PC-3 (cell line): ENCODE measurements around the gene CTNNA2. TPM values are rescaled to one million over a fixed set of nuclear protein-coding genes. Genes with fewer than 3 reads are reported as not detected.

ENCODE experiments used
- ATAC-seq: fragments of 200-7000 bp; cut with Tn5 transposase; 2 replicates; pipeline ENCODE4 v1.9.1; 2020; ENCODE audit warnings: mild to moderate bottlenecking, moderate library complexity
- BruUV-seq: library from RNA; stranded (reverse); fragments of 400-500 nt; replicated peaks from 2 replicates; lab custom pipeline; 2021; lab: Mats Ljungman, UMichigan
- CTCF ChIA-PET: fragments of 300-600 bp; sonication (Branson Sonifier 250); formaldehyde crosslinking; loops from one replicate; lab custom pipeline; 2022; ENCODE audit warnings: antibody characterized with exemption; lab: Charles Lee
- POLR2A ChIA-PET: fragments of 300-600 bp; sonication (Branson Sonifier 250); formaldehyde crosslinking; loops from one replicate; lab custom pipeline; 2022; ENCODE audit warnings: antibody characterized with exemption; ENCODE audit not compliant: unreplicated experiment; lab: Charles Lee
- DNase-seq: peaks from one replicate; pipeline ENCODE4 v3.0.0-alpha.2; 2015
- H2AFZ ChIP-seq: fragments of 300-600 bp; sonication (generic); 2 replicates; pipeline ENCODE4 v1.6.0; 2016; ENCODE audit warnings: antibody characterized with exemption, low read length
- H3F3A ChIP-seq: fragments of 300-600 bp; sonication (generic); one replicate; pipeline ENCODE4 v1.6.0; 2017; ENCODE audit warnings: antibody characterized with exemption, low read length, control low read depth, mild to moderate bottlenecking; ENCODE audit not compliant: unreplicated experiment
- H3K27ac ChIP-seq: fragments of 300-600 bp; sonication (generic); 2 replicates; pipeline ENCODE4 v1.5.1; 2016; ENCODE audit warnings: mild to moderate bottlenecking, low read length
- H3K27me3 ChIP-seq: fragments of 300-600 bp; sonication (generic); 2 replicates; pipeline ENCODE4 v1.6.1; 2016; ENCODE audit warnings: low read length, mixed read lengths
- H3K36me3 ChIP-seq: fragments of 300-600 bp; sonication (generic); 2 replicates; pipeline ENCODE4 v1.6.1; 2016; ENCODE audit warnings: low read depth, mixed run types, low read length, mixed read lengths
- H3K4me1 ChIP-seq: fragments of 300-600 bp; sonication (generic); 2 replicates; pipeline ENCODE4 v1.5.1; 2016; ENCODE audit warnings: low read length; ENCODE audit not compliant: insufficient read depth
- H3K4me2 ChIP-seq: fragments of 300-600 bp; sonication (generic); 2 replicates; pipeline ENCODE4 v1.6.0; 2016; ENCODE audit warnings: low read length
- H3K4me3 ChIP-seq: fragments of 300-600 bp; sonication (generic); 2 replicates; pipeline ENCODE4 v1.5.1; 2016; ENCODE audit warnings: mild to moderate bottlenecking, low read length, mixed read lengths
- H3K79me2 ChIP-seq: fragments of 300-600 bp; sonication (generic); 2 replicates; pipeline ENCODE4 v1.6.1; 2017; ENCODE audit warnings: low read length, mixed read lengths
- H3K9ac ChIP-seq: fragments of 300-600 bp; sonication (generic); 2 replicates; pipeline ENCODE4 v1.6.0; 2016; ENCODE audit warnings: mild to moderate bottlenecking, low read length
- H3K9me2 ChIP-seq: fragments of 300-600 bp; sonication (generic); replicated peaks from 2 replicates; pipeline ENCODE4 v1.6.1; 2016; ENCODE audit warnings: mixed run types, low read length, mixed read lengths
- H3K9me3 ChIP-seq: fragments of 300-600 bp; sonication (generic); 2 replicates; pipeline ENCODE4 v1.6.1; 2016; ENCODE audit warnings: low read length, mixed read lengths
- H4K20me1 ChIP-seq: fragments of 300-600 bp; sonication (generic); 2 replicates; pipeline ENCODE4 v1.6.1; 2016; ENCODE audit warnings: low read length, mixed read lengths
- EZH2 ChIP-seq: fragments of 300-600 bp; sonication (generic); IDR thresholded peaks from one replicate; pipeline ENCODE4 v1.6.1; 2017; ENCODE audit warnings: antibody characterized with exemption, mild to moderate bottlenecking, low read length; ENCODE audit not compliant: unreplicated experiment
- EZH2phosphoT487 ChIP-seq: fragments of 300-600 bp; sonication (generic); IDR thresholded peaks from 2 replicates; pipeline ENCODE4 v1.6.1; 2018; ENCODE audit warnings: mild to moderate bottlenecking, antibody characterized with exemption, low read length, borderline replicate concordance
- intact Hi-C: fragments of 100-400 bp; cut with micrococcal nuclease; formaldehyde crosslinking; loops from 2 replicates; pipeline ENCODE4 v1.9.0; 2023
- total RNA-seq: library from RNA; depleted of rRNA; stranded (reverse); fragments of >200 nt; gene quantifications from 2 replicates; pipeline ENCODE4 v1.2.3, GENCODE V29; 2014
- TF ChIP-seq, protein P1 (sequence below): fragments of 300-600 bp; sonication (generic); conservative IDR thresholded peaks from 2 replicates; pipeline ENCODE4 v1.5.1; 2017; ENCODE audit warnings: antibody characterized with exemption, low read depth, mild to moderate bottlenecking, low read length

Gene CTNNA2
- total RNA-seq, 1 experiment from 2014 or later: not detected

DNA sequence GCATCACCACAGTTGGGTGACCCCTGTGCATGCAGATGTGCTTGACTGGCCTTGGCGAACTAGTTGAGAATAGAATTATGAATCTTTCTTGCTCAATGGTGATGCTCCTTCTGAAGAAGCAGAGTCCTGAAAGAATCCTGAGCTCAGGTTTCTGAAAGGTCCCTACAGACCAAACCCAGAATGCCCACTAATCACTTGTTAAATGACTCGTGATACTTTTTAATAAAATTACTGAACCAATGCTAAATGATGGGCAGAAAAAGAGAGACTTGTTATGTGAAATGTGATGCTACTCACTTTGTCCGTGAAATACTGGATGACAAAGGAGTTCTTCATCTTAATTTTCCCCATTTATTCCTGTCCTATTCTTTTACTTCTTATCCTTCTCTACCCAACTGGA is 1055.2 kb downstream of the CTNNA2 start:
- intact Hi-C loops: no loop called here
- no peaks in the 10 kb centered on the region for H3F3A ChIP-seq
- H3K4me1 ChIP-seq: no peaks in the 10 kb centered on the region
- H3K79me2 ChIP-seq: no peaks in the 10 kb centered on the region
- no peak for ATAC-seq
- no peak overlapping the region for H3K4me3 ChIP-seq
- no peaks in the 10 kb centered on the region for H4K20me1 ChIP-seq
- no peak overlapping the region for H3K4me2 ChIP-seq
- no peak for DNase-seq
- POLR2A ChIA-PET: no interaction called here
- H3K9me3 ChIP-seq: no peaks in the 10 kb centered on the region
- H3K27me3 ChIP-seq: 0 out of 2 replicates have a peak, but pooled peaks cover 7% of the 10 kb centered on the region
- TF ChIP-seq EZH2 (no peak), EZH2phosphoT487 (no peak)
- TF ChIP-seq, protein P1, sequence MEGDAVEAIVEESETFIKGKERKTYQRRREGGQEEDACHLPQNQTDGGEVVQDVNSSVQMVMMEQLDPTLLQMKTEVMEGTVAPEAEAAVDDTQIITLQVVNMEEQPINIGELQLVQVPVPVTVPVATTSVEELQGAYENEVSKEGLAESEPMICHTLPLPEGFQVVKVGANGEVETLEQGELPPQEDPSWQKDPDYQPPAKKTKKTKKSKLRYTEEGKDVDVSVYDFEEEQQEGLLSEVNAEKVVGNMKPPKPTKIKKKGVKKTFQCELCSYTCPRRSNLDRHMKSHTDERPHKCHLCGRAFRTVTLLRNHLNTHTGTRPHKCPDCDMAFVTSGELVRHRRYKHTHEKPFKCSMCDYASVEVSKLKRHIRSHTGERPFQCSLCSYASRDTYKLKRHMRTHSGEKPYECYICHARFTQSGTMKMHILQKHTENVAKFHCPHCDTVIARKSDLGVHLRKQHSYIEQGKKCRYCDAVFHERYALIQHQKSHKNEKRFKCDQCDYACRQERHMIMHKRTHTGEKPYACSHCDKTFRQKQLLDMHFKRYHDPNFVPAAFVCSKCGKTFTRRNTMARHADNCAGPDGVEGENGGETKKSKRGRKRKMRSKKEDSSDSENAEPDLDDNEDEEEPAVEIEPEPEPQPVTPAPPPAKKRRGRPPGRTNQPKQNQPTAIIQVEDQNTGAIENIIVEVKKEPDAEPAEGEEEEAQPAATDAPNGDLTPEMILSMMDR: no peak
- BruUV-seq: no TSS peak
- H3K27ac ChIP-seq: no peak overlapping the region
- CTCF ChIA-PET: no interaction called here
- H2AFZ ChIP-seq: no peak overlapping the region
- no peak overlapping the region for H3K9ac ChIP-seq
- H3K9me2 ChIP-seq: no peaks in the 10 kb centered on the region
- no peaks in the 10 kb centered on the region for H3K36me3 ChIP-seq

DNA sequence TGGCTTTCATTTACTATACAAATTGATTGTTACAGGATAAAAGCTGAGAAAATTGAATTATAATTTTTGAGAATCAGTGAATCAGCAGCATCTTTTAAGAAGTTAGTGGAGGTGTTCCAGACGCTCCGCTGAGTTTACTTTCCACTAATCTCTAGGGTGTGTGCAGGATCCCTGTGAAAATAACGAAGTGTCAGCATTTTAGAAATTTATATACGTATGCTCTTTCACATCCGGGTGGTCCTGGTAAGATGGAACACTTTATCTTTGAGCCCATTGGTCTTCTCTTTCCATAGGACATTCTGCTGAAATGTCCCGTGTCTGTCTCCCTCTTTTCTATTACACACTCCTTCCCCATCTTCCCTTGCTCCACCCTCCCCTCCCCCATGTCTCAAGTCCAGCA is 1060.3 kb downstream of the CTNNA2 start:
- Histone ChIP-seq H3K27ac (no peak overlapping the region), H3K9me2 (no peaks in the 10 kb centered on the region), H3K9ac (no peak overlapping the region), H3K36me3 (no peaks in the 10 kb centered on the region), H3K27me3 (0 out of 2 replicates have a peak, but pooled peaks cover 3% of the 10 kb centered on the region), H2AFZ (no peak overlapping the region), H3K4me3 (no peak overlapping the region), H3K79me2 (no peaks in the 10 kb centered on the region), H3K4me2 (no peak overlapping the region), H3F3A (no peaks in the 10 kb centered on the region), H3K9me3 (no peaks in the 10 kb centered on the region), H4K20me1 (no peaks in the 10 kb centered on the region), H3K4me1 (no peaks in the 10 kb centered on the region)
- ChIA-PET CTCF (no interaction called here), POLR2A (no interaction called here)
- TF ChIP-seq, protein P1: no peak
- no peak for TF ChIP-seq EZH2phosphoT487
- TF ChIP-seq EZH2: no peak
- intact Hi-C loops: no loop called here
- ATAC-seq (no peak), DNase-seq (no peak)
- BruUV-seq: no TSS peak

DNA sequence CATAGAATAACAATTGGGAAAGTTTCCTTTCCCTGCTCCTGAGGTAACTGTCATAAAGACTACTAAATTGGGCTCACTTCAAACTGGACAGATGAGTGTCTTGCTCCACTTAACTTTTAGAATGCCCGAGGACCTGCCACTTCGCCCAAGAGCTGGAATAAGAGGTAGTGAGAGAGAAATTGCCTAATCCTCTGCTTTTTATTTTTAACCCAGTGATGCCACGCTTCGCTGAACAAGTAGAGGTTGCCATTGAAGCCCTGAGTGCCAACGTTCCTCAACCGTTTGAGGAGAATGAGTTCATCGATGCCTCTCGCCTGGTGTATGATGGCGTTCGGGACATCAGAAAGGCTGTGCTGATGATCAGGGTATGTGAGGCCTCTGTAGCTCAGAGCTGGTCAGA is 1061.1 kb downstream of the CTNNA2 start:
- intact Hi-C loops: no loop called here
- Histone ChIP-seq H3K9ac (no peak overlapping the region), H3K36me3 (no peaks in the 10 kb centered on the region), H4K20me1 (no peaks in the 10 kb centered on the region), H3K27me3 (0 out of 2 replicates have a peak, but pooled peaks cover 3% of the 10 kb centered on the region), H3K9me2 (no peaks in the 10 kb centered on the region), H3K9me3 (no peaks in the 10 kb centered on the region), H2AFZ (no peak overlapping the region), H3K4me1 (no peaks in the 10 kb centered on the region), H3F3A (no peaks in the 10 kb centered on the region), H3K79me2 (no peaks in the 10 kb centered on the region), H3K27ac (no peak overlapping the region), H3K4me3 (no peak overlapping the region), H3K4me2 (no peak overlapping the region)
- DNase-seq (no peak), ATAC-seq (no peak)
- no peak for TF ChIP-seq EZH2phosphoT487
- TF ChIP-seq, protein P1: no peak
- no peak for TF ChIP-seq EZH2
- ChIA-PET POLR2A (no interaction called here), CTCF (no interaction called here)
- no TSS peak for BruUV-seq
